ENCODE data around the gene ABCA7. TPM values are rescaled to one million over a fixed set of nuclear protein-coding genes. Genes with fewer than 3 reads are reported as not detected.

Gene ABCA7
- total RNA-seq, 3 donors from 2014 or later: 8.0 to 31.8 (median 26.5) TPM

- TF ChIP-seq POLR2AphosphoS5 (IDR thresholded peaks at IDR 0.05) (no peak), CTCF (IDR thresholded peaks at IDR 0.05) (no peak), POLR2A (IDR thresholded peaks at IDR 0.05) (no peak)
- no peak for DNase-seq (ENCODE audit: low spot score in 2 of 2)
- H3K36me3 ChIP-seq: no peaks in the 10 kb centered on the region
- intact Hi-C loops (cut with DNase I; ENCODE audit: low total_unique reads): no loop called here
- no peak overlapping the region for H3K27ac ChIP-seq
- peaks cover 9 to 19% of the 10 kb centered on the region in 2 donors for H3K4me1 ChIP-seq
- H3K4me3 ChIP-seq: no peak overlapping the region
- H3K27me3 ChIP-seq: peaks cover 5 to 48% of the 10 kb centered on the region in 2 donors
- no peaks in the 10 kb centered on the region for H3K9me3 ChIP-seq
Observed at GRCh38 chr19:1065606-1066109, 25.8 kb downstream of the ABCA7 start.

- H3K27me3 ChIP-seq: peaks cover 10 to 54% of the 10 kb centered on the region in 2 donors
- no peaks in the 10 kb centered on the region for H3K9me3 ChIP-seq
- peaks cover 9 to 19% of the 10 kb centered on the region in 2 donors for H3K4me1 ChIP-seq
- H3K4me3 ChIP-seq: peak overlapping the region; percentile 48 to 69 (median 49)
- DNase-seq (ENCODE audit: low spot score in 2 of 2): no peak
- intact Hi-C loops (cut with DNase I; ENCODE audit: low total_unique reads): no loop called here
- no peak overlapping the region for H3K27ac ChIP-seq
- H3K36me3 ChIP-seq: no peaks in the 10 kb centered on the region
- no peak for TF ChIP-seq CTCF (IDR thresholded peaks at IDR 0.05)
- no peak for TF ChIP-seq POLR2A (IDR thresholded peaks at IDR 0.05)
- no peak for TF ChIP-seq POLR2AphosphoS5 (IDR thresholded peaks at IDR 0.05)
Observed at GRCh38 chr19:1066251-1066747, 26.4 kb downstream of the ABCA7 start.

DNA sequence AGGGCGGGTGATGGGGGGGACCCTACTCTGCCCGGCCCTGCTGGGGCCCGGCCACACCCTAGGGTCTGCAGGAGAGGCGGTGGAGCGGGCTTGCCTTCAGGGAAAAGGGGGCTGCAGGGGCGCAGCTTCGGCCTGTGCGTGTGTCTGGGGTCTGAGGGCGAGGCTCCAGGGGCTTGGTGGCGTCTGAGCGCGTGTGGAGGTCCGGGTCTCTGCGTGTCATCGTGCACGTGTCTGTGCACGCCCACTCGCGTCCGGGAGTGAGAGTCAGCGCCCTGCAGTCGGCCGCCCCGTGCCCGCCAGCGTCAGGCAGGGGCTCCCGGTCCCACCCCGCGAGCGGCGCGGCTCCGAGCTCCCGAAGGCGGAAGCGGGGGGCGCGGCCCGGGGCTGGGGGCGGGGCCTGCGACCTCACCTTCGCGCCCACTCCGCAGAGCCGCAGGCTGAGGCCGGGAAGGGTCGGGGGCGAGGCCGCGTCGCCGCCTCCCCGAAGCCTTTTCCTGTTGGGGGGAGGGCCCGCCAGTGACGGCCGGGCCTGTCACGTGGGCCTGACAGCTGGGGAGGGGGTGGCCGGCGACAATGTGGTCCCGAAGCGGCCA lies 26.9 kb downstream of the ABCA7 start, which contains the start of gene ARHGAP45:
Gene ARHGAP45, plus strand, starts transcription at position 420 of the 593 bp plus-strand sequence. CDS start 239 bp downstream, outside the sequence.
- Histone ChIP-seq H3K4me1 (peaks cover 9 to 19% of the 10 kb centered on the region in 2 donors), H3K9me3 (no peaks in the 10 kb centered on the region), H3K4me3 (peak within 1 kb of the TSS; percentile 48 to 69 (median 49)), H3K27me3 (peaks cover 10 to 54% of the 10 kb centered on the region in 2 donors), H3K27ac (peak within 1 kb of the TSS; percentile 9 to 18), H3K36me3 (no peaks in the 10 kb centered on the region)
- intact Hi-C loops (cut with DNase I; ENCODE audit: low total_unique reads): no loop called here
- DNase-seq (ENCODE audit: low spot score in 2 of 2): no peak
- no peak for TF ChIP-seq POLR2AphosphoS5 (IDR thresholded peaks at IDR 0.05)
- no peak for TF ChIP-seq CTCF (IDR thresholded peaks at IDR 0.05)
- TF ChIP-seq POLR2A (IDR thresholded peaks at IDR 0.05): no peak

GRCh38 chr19:1067341-1067957 lies 27.5 kb downstream of the ABCA7 start:
- peak overlapping the region; percentile 9 to 18 for H3K27ac ChIP-seq
- H3K36me3 ChIP-seq: no peaks in the 10 kb centered on the region
- no peak for DNase-seq (ENCODE audit: low spot score in 2 of 2)
- peaks cover 10 to 54% of the 10 kb centered on the region in 2 donors for H3K27me3 ChIP-seq
- TF ChIP-seq CTCF (IDR thresholded peaks at IDR 0.05) (no peak), POLR2AphosphoS5 (IDR thresholded peaks at IDR 0.05) (no peak), POLR2A (IDR thresholded peaks at IDR 0.05) (no peak)
- peak overlapping the region; percentile 48 to 69 (median 49) for H3K4me3 ChIP-seq
- H3K4me1 ChIP-seq: peaks cover 9 to 19% of the 10 kb centered on the region in 2 donors
- no peaks in the 10 kb centered on the region for H3K9me3 ChIP-seq
- intact Hi-C loops (cut with DNase I; ENCODE audit: low total_unique reads): no loop called here
